Keratinocyte (primary cell): Measurements from ENCODE around the gene CCDC34. TPM values are rescaled to one million over a fixed set of nuclear protein-coding genes. Genes with fewer than 3 reads are reported as not detected.

Experiments
- DNase-seq: peaks from one replicate; pipeline ENCODE4 v3.0.0-alpha.2; 2011; ENCODE audit warnings: low read depth, missing footprints, low spot score
- FAIRE-seq: peaks from 2 replicates; lab custom pipeline; 2011; peaks lifted over from hg19 to GRCh38; lab: Jason Lieb, UNC
- H2AFZ ChIP-seq: 2 replicates; pipeline ENCODE4 v1.6.0; 2012; ENCODE audit warnings: low read length, control low read depth, inconsistent platforms; ENCODE audit not compliant: control insufficient read depth
- H3K27ac ChIP-seq: 2 replicates; pipeline ENCODE4 v1.5.1; 2011; ENCODE audit warnings: low read length; ENCODE audit not compliant: control insufficient read depth, insufficient read depth
- H3K27me3 ChIP-seq: 3 replicates; pipeline ENCODE4 v1.6.0; 2011; ENCODE audit warnings: low read length; ENCODE audit not compliant: control insufficient read depth, insufficient read depth; ENCODE audit errors: extremely low read depth
- H3K36me3 ChIP-seq, 2 experiments: 2 replicates in 1 of 2; 3 replicates in 1 of 2; pipeline ENCODE4 v1.5.1; 2011; ENCODE audit warnings: low read length in 2 of 2, mild to moderate bottlenecking in 1 of 2; ENCODE audit not compliant: control insufficient read depth in 2 of 2, insufficient read depth in 2 of 2; ENCODE audit errors: extremely low read depth in 1 of 2
- H3K4me1 ChIP-seq: 3 replicates; pipeline ENCODE4 v1.5.1; 2011; ENCODE audit warnings: low read length; ENCODE audit not compliant: control insufficient read depth, insufficient read depth; ENCODE audit errors: extremely low read depth
- H3K4me2 ChIP-seq: 3 replicates; pipeline ENCODE4 v1.6.0; 2011; ENCODE audit warnings: low read depth, low read length; ENCODE audit not compliant: control insufficient read depth, insufficient read depth; ENCODE audit errors: extremely low read depth
- H3K4me3 ChIP-seq, 3 experiments: fragments of 200-600 bp in 1 of 3; sonication (generic) in 1 of 3; 2 replicates in 2 of 3; 3 replicates in 1 of 3; pipeline ENCODE4 v1.5.1; 2011 to 2016; ENCODE audit warnings: low read length in 3 of 3, mild to moderate bottlenecking in 3 of 3, control low read depth in 2 of 3, inconsistent platforms in 1 of 3, low read depth in 1 of 3, mixed read lengths in 1 of 3, mixed run types in 1 of 3, moderate library complexity in 1 of 3; ENCODE audit not compliant: control insufficient read depth in 2 of 3, insufficient read depth in 2 of 3; ENCODE audit errors: extremely low read depth in 1 of 3
- H3K79me2 ChIP-seq: 2 replicates; pipeline ENCODE4 v1.6.0; 2012; ENCODE audit warnings: low read length; ENCODE audit not compliant: control insufficient read depth, insufficient read depth
- H3K9ac ChIP-seq: 3 replicates; pipeline ENCODE4 v1.6.0; 2011; ENCODE audit warnings: low read length; ENCODE audit not compliant: control insufficient read depth, insufficient read depth; ENCODE audit errors: extremely low read depth
- H3K9me1 ChIP-seq: 3 replicates; pipeline ENCODE4 v1.6.0; 2011; ENCODE audit warnings: low read length; ENCODE audit not compliant: control insufficient read depth, insufficient read depth; ENCODE audit errors: extremely low read depth
- H3K9me3 ChIP-seq: 2 replicates; pipeline ENCODE4 v1.5.1; 2012; ENCODE audit warnings: low read depth, low read length; ENCODE audit not compliant: control insufficient read depth
- H4K20me1 ChIP-seq: 3 replicates; pipeline ENCODE4 v1.6.0; 2011; ENCODE audit warnings: low read length; ENCODE audit not compliant: control insufficient read depth, insufficient read depth; ENCODE audit errors: extremely low read depth
- CTCF ChIP-seq, 3 experiments: IDR thresholded peaks in 1 of 3; conservative IDR thresholded peaks in 1 of 3; optimal IDR thresholded peaks in 1 of 3; 2 replicates in 2 of 3; 3 replicates in 1 of 3; pipeline versions ENCODE3 to v1.5.1; 2011; ENCODE audit warnings: low read length in 3 of 3, mild to moderate bottlenecking in 3 of 3, moderate library complexity in 2 of 3, control low read depth in 1 of 3, inconsistent platforms in 1 of 3; ENCODE audit not compliant: insufficient read depth in 2 of 3; ENCODE audit errors: extremely low read depth in 1 of 3
- EZH2 ChIP-seq: IDR thresholded peaks from one replicate; pipeline ENCODE4 v1.6.1; 2012; ENCODE audit warnings: inconsistent platforms, mild to moderate bottlenecking, low read length, moderate library complexity
- dilution Hi-C: fragments of 300-500 bp; cut with MboI; formaldehyde crosslinking; loops from one replicate; pipeline ENCODE4 v1.7.0; 2020; ENCODE audit warnings: low sequenced_read_pairs; ENCODE audit not compliant: extremely low pct_ligation_motif_present
- polyA plus RNA-seq, 5 experiments: library from polyadenylated mRNA; depleted of rRNA in 3 of 5; stranded (reverse) in 3 of 5; stranded (forward) in 1 of 5; unstranded in 1 of 5; fragments of >200 nt; gene quantifications; 1 replicate in 1 of 5; 2 replicates in 3 of 5; 3 replicates in 1 of 5; pipeline versions ENCODE4 v1.2.1 to v1.2.3, GENCODE V29; 2011 to 2012; ENCODE audit warnings: missing spikeins in 2 of 5, low read depth in 1 of 5, low replicate concordance in 1 of 5

Gene CCDC34
- polyA plus RNA-seq, 1 donor (not counting 4 experiments of a cell fraction or from before 2014, with no cell fraction given), result 4.2 TPM

GRCh38 chr11:27350511-27350910, 12.5 kb downstream of the CCDC34 start:
- no peaks in the 10 kb centered on the region for H3K9me3 ChIP-seq
- no peak overlapping the region for H3K27ac ChIP-seq
- no peaks in the 10 kb centered on the region for H3K79me2 ChIP-seq
- no peak overlapping the region for H2AFZ ChIP-seq
- H3K4me2 ChIP-seq, result no peak overlapping the region
- no peaks in the 10 kb centered on the region for H4K20me1 ChIP-seq
- H3K9me1 ChIP-seq, result no peaks in the 10 kb centered on the region
- no peaks in the 10 kb centered on the region for H3K4me1 ChIP-seq
- DNase-seq, result no peak
- H3K9ac ChIP-seq, result no peak overlapping the region
- no peaks in the 10 kb centered on the region for H3K36me3 ChIP-seq
- FAIRE-seq, result no peak
- no peaks in the 10 kb centered on the region for H3K27me3 ChIP-seq
- TF ChIP-seq EZH2, result no peak
- TF ChIP-seq CTCF (optimal IDR thresholded peaks at IDR 0.05 in 1 of 3, IDR thresholded peaks at IDR 0.05 in 1 of 3, conservative IDR thresholded peaks at IDR 0.05 in 1 of 3; ENCODE audit: extremely low read depth in 1 of 3, insufficient read depth in 2 of 3, low read length in 3 of 3), result no peak
- no peak overlapping the region for H3K4me3 ChIP-seq
- dilution Hi-C loops, result no loop called here

DNA sequence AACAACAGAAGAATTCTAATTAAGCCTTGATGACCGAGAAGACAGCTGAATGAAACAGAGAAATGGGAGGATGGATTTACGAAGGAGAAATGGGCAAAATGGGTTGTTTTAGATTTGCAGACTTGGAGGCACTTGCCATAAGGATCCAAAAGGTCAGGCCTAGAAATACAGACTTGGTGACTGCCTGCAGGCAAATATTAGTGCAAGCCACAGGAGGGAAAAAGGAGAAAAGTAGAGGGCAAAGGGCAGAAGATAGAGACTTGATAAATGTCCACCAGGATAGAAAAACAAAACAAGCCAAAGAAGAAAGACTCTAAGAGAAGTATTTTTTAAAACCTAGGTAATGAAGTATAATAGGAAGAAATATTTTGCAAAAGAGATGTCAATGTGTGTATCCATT, 13.1 kb downstream of the CCDC34 start:
- H3K4me3 ChIP-seq, result no peak overlapping the region
- no peaks in the 10 kb centered on the region for H3K9me1 ChIP-seq
- no peak overlapping the region for H2AFZ ChIP-seq
- no peak overlapping the region for H3K27ac ChIP-seq
- no peaks in the 10 kb centered on the region for H3K9me3 ChIP-seq
- no peak overlapping the region for H3K4me2 ChIP-seq
- H3K79me2 ChIP-seq, result no peaks in the 10 kb centered on the region
- H3K27me3 ChIP-seq, result no peaks in the 10 kb centered on the region
- peak; percentile 34 for FAIRE-seq
- no peak for TF ChIP-seq CTCF (optimal IDR thresholded peaks at IDR 0.05 in 1 of 3, IDR thresholded peaks at IDR 0.05 in 1 of 3, conservative IDR thresholded peaks at IDR 0.05 in 1 of 3; ENCODE audit: extremely low read depth in 1 of 3, insufficient read depth in 2 of 3, low read length in 3 of 3)
- no peak for TF ChIP-seq EZH2
- H3K9ac ChIP-seq, result no peak overlapping the region
- no peaks in the 10 kb centered on the region for H3K36me3 ChIP-seq
- no peak for DNase-seq
- H4K20me1 ChIP-seq, result no peaks in the 10 kb centered on the region
- no peaks in the 10 kb centered on the region for H3K4me1 ChIP-seq
- dilution Hi-C loops, result no loop called here
